SK-N-SH treated with all-trans-retinoic acid at 6 μM for 48 hours (cell line): ENCODE results near the gene ETV6.

Source experiments
- ATAC-seq: fragments of 200-7000 bp; cut with Tn5 transposase; 3 replicates; pipeline ENCODE4 v1.9.1; 2020; ENCODE audit warnings: mild to moderate bottlenecking, moderate library complexity
- ARNTL ChIP-seq: fragments of 450-650 bp; formaldehyde crosslinking; IDR thresholded peaks from 2 replicates; pipeline ENCODE4 v1.5.0; 2020; ENCODE audit warnings: low read depth, mild to moderate bottlenecking, moderate library complexity, borderline replicate concordance
- BACH2 ChIP-seq: fragments of 250-450 bp; sonication (Bioruptor Pico); IDR thresholded peaks from 2 replicates; pipeline ENCODE4 v1.9.0; 2021; ENCODE audit warnings: mild to moderate bottlenecking, borderline replicate concordance
- CREB5 ChIP-seq: fragments of 250-450 bp; sonication (Bioruptor Pico); IDR thresholded peaks from 2 replicates; pipeline ENCODE4 v1.5.1; 2020; ENCODE audit warnings: low read depth, mild to moderate bottlenecking, moderate library complexity
- CSDC2 ChIP-seq: fragments of 250-450 bp; sonication (Bioruptor Pico); IDR thresholded peaks from 2 replicates; pipeline ENCODE4 v1.5.0; 2020; ENCODE audit warnings: mild to moderate bottlenecking, moderate library complexity
- CSRNP3 ChIP-seq: fragments of 250-450 bp; sonication (Bioruptor Pico); IDR thresholded peaks from 2 replicates; pipeline ENCODE4 v1.5.1; 2021; ENCODE audit warnings: mild to moderate bottlenecking, moderate library complexity
- ESRRG ChIP-seq: fragments of 250-450 bp; sonication (Bioruptor Pico); IDR thresholded peaks from 2 replicates; pipeline ENCODE4 v1.6.1; 2021; ENCODE audit warnings: mild to moderate bottlenecking
- ISL1 ChIP-seq: fragments of 250-450 bp; sonication (Bioruptor Pico); IDR thresholded peaks from 2 replicates; pipeline ENCODE4 v2.1.2; 2022; ENCODE audit warnings: mild to moderate bottlenecking, moderate library complexity
- OSR1 ChIP-seq: fragments of 250-450 bp; sonication (Bioruptor Pico); IDR thresholded peaks from 2 replicates; pipeline ENCODE4 v1.8.0; 2022; ENCODE audit warnings: moderate library complexity, mild to moderate bottlenecking, inconsistent platforms
- PATZ1 ChIP-seq: fragments of 250-450 bp; sonication (Bioruptor Pico); IDR thresholded peaks from 2 replicates; pipeline ENCODE4 v1.8.0; 2020; ENCODE audit warnings: mild to moderate bottlenecking, moderate library complexity, borderline replicate concordance
- POU6F1 ChIP-seq: fragments of 250-450 bp; sonication (Bioruptor Pico); IDR thresholded peaks from 2 replicates; pipeline ENCODE4 v1.8.0; 2021; ENCODE audit warnings: low read depth, mild to moderate bottlenecking, moderate library complexity, borderline replicate concordance
- PPARA ChIP-seq: fragments of 250-450 bp; sonication (Bioruptor Pico); IDR thresholded peaks from 2 replicates; pipeline ENCODE4 v1.5.0; 2020; ENCODE audit warnings: mild to moderate bottlenecking, borderline replicate concordance
- RARB ChIP-seq: fragments of 250-450 bp; sonication (Bioruptor Pico); IDR thresholded peaks from 2 replicates; pipeline ENCODE4 v1.8.0; 2021; ENCODE audit warnings: mild to moderate bottlenecking, moderate library complexity
- SNAI2 ChIP-seq: fragments of 250-450 bp; sonication (Bioruptor Pico); IDR thresholded peaks from 2 replicates; pipeline ENCODE4 v1.5.0; 2020; ENCODE audit warnings: mild to moderate bottlenecking, moderate library complexity
- TCF4 ChIP-seq: fragments of 250-450 bp; sonication (Bioruptor Pico); IDR thresholded peaks from 2 replicates; pipeline ENCODE4 v1.8.0; 2021; ENCODE audit warnings: mild to moderate bottlenecking, moderate library complexity, borderline replicate concordance
- TOX ChIP-seq: fragments of 250-450 bp; sonication (Bioruptor Pico); IDR thresholded peaks from 2 replicates; pipeline ENCODE4 v1.8.0; 2021; ENCODE audit warnings: mild to moderate bottlenecking, moderate library complexity, borderline replicate concordance
- TSHZ2 ChIP-seq: fragments of 250-450 bp; sonication (Bioruptor Pico); IDR thresholded peaks from 2 replicates; pipeline ENCODE4 v1.5.0; 2020; ENCODE audit warnings: mild to moderate bottlenecking, moderate library complexity
- ZC3H10 ChIP-seq: fragments of 250-450 bp; sonication (Bioruptor Pico); IDR thresholded peaks from 2 replicates; pipeline ENCODE4 v1.5.1; 2021; ENCODE audit warnings: mild to moderate bottlenecking, moderate library complexity
- ZFP3 ChIP-seq: fragments of 250-450 bp; sonication (Bioruptor Pico); IDR thresholded peaks from 2 replicates; pipeline ENCODE4 v1.5.0; 2020; ENCODE audit warnings: mild to moderate bottlenecking, moderate library complexity
- ZFP30 ChIP-seq: fragments of 450-650 bp; formaldehyde crosslinking; IDR thresholded peaks from 2 replicates; pipeline ENCODE4 v1.5.0; 2022; ENCODE audit warnings: mild to moderate bottlenecking, moderate library complexity
- ZNF565 ChIP-seq: fragments of 450-650 bp; formaldehyde crosslinking; conservative IDR thresholded peaks from 2 replicates; pipeline ENCODE4 v1.5.0; 2020; ENCODE audit warnings: low read depth, mild to moderate bottlenecking, moderate library complexity
- ZNF70 ChIP-seq: fragments of 450-650 bp; formaldehyde crosslinking; IDR thresholded peaks from 2 replicates; pipeline ENCODE4 v1.5.0; 2020; ENCODE audit warnings: mild to moderate bottlenecking, moderate library complexity
- ZNF8 ChIP-seq: fragments of 450-650 bp; formaldehyde crosslinking; IDR thresholded peaks from 2 replicates; pipeline ENCODE4 v1.5.0; 2020; ENCODE audit warnings: mild to moderate bottlenecking, moderate library complexity

ETV6 gene

GRCh38 chr12:11658791-11659190 lies 9.3 kb downstream of the ETV6 start (continued):
- TF ChIP-seq PATZ1 (CRISPR knock-in tag) (no peak), BACH2 (CRISPR knock-in tag) (no peak)

GRCh38 chr12:11660624-11661023 lies 11.2 kb downstream of the ETV6 start:
- TF ChIP-seq POU6F1 (CRISPR knock-in tag) = no peak
- no peak for TF ChIP-seq ARNTL (CRISPR knock-in tag)
- no peak for TF ChIP-seq TCF4 (CRISPR knock-in tag)
- no peak for TF ChIP-seq CREB5 (CRISPR knock-in tag)
- no peak for TF ChIP-seq ZFP30
- no peak for TF ChIP-seq ZC3H10
- no peak for TF ChIP-seq RARB (CRISPR knock-in tag)
- TF ChIP-seq CSRNP3 (CRISPR knock-in tag) = no peak
- no peak for TF ChIP-seq ZNF8 (CRISPR knock-in tag)
- TF ChIP-seq ZNF565 (CRISPR knock-in tag) = no peak
- TF ChIP-seq CSDC2 (CRISPR knock-in tag) = no peak
- TF ChIP-seq PPARA (CRISPR knock-in tag) = no peak
- no peak for TF ChIP-seq PATZ1 (CRISPR knock-in tag)
- TF ChIP-seq TSHZ2 (CRISPR knock-in tag) = no peak
- no peak for TF ChIP-seq TOX (CRISPR knock-in tag)
- TF ChIP-seq ESRRG (CRISPR knock-in tag) = no peak
- TF ChIP-seq SNAI2 (CRISPR knock-in tag) = no peak
- TF ChIP-seq ZFP3 (CRISPR knock-in tag) = no peak
- TF ChIP-seq BACH2 (CRISPR knock-in tag) = no peak
- no peak for ATAC-seq

- no peak for ATAC-seq
- no peak for TF ChIP-seq ZFP30
- no peak for TF ChIP-seq PPARA (CRISPR knock-in tag)
- TF ChIP-seq OSR1 = no peak
- TF ChIP-seq ZNF8 (CRISPR knock-in tag) = no peak
- no peak for TF ChIP-seq ZNF70
- no peak for TF ChIP-seq ISL1
- no peak for TF ChIP-seq ZNF565 (CRISPR knock-in tag)
- TF ChIP-seq TSHZ2 (CRISPR knock-in tag) = no peak
- no peak for TF ChIP-seq CSRNP3 (CRISPR knock-in tag)
- TF ChIP-seq ARNTL (CRISPR knock-in tag) = no peak
- no peak for TF ChIP-seq TCF4 (CRISPR knock-in tag)
Observed at GRCh38 chr12:11661491-11662089, 12.1 kb downstream of the ETV6 start.
